ENCODE measurements around the gene COL2A1.

Gene COL2A1

DNA sequence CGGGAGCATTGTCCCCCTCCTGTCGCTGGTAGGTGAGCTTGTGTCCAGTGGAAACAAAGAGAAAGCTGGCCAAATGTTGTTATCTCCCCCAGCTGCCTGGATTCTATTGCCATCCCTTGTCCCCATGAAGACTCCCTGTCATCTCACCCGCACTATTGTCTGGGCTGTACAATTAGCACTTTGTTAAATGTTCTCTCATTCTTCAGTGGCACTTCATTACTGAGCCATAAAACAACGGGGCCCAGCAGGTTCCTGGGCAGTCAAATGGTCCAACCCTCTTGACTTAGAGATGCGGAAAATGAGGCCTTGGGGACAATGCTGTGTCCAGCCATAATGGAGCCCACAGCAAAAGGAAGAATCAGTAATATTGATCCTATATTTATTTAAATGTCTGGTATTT lies 13.2 kb upstream of the COL2A1 start:
- in situ Hi-C loops (cut with HindIII; ENCODE audit: low pct_ligation_motif_present, low pct_unique_long_range_greater_than_20kb, low sequenced_read_pairs): no loop called here
- no peak for DNase-seq

DNA sequence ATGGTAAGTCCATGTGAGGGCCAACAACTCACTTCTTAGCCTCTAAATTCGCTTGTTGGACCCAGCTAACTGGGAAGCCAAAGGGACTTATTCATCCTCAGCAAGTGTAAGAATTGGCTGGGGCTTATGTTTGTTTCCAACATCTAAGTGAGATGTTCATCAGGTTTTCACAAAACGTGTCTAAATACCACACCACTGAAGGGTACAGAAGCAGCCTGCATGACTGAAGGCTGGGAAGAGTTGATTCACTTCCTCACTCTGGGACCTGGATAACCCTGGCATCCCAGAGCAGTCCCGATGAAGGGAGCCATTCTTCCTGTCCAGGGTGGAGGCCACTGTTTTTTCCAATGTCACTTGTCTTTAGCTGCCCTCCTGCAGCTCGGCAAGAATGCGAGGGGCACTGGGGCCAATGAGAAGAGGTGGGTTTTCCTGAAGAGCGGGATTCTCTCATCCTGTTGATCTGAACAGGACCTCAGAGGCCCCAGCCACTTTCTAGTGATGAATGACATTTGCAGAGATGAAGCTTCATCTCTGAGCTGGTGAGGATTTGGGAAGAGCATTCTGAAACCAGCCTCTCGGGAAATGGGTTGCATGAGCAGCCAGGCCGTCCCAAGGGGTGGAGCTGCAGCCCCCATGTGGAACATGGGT lies 12.2 kb upstream of the COL2A1 start:
- in situ Hi-C loops (cut with HindIII; ENCODE audit: low pct_ligation_motif_present, low pct_unique_long_range_greater_than_20kb, low sequenced_read_pairs): no loop called here
- DNase-seq: no peak

DNA sequence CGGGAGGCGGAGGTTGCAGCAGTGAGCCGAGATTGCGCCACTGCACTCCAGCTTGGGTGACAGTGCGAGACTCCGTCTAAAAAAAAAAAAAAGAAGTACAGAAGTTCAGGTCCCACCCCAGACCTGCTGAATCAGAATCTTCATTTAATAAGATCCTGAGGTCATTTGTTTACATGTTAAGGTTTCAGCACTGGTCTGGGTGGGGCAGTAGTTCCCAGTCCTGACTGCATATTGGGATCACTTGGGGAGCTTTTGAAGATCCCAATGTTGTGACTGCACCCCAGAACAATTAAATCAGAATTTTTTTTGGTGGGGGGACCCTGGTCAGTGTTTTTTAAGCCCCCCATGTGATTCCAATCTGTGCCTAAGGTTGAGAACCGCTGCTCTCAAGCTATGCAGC lies 11.7 kb upstream of the COL2A1 start:
- DNase-seq: no peak
- in situ Hi-C loops (cut with HindIII; ENCODE audit: low pct_ligation_motif_present, low pct_unique_long_range_greater_than_20kb, low sequenced_read_pairs): no loop called here

- in situ Hi-C loops (cut with HindIII; ENCODE audit: low pct_ligation_motif_present, low pct_unique_long_range_greater_than_20kb, low sequenced_read_pairs): no loop called here
- DNase-seq: no peak
Observed at GRCh38 chr12:48015129-48015528, 10.9 kb upstream of the COL2A1 start.

DNA sequence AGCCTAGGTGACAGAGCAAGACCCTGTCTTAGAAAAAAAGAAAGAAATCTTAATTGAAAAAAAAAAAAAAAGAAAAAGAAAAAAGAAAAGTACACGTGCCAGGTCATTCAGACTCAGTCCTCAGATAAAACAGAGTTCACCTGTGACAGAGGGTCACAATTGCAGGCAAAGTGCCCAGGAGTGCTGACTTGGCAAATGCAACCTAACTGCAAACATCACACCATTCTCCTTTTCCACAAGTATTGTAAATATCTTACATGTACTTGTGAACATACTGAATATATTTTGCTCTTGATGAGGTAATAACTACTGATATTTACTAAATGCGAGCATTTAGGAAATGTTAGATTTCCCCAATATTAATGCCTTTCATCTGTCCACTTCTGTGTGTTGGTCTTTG lies 9.0 kb upstream of the COL2A1 start:
- in situ Hi-C loops (cut with HindIII; ENCODE audit: low pct_ligation_motif_present, low pct_unique_long_range_greater_than_20kb, low sequenced_read_pairs): no loop called here
- DNase-seq: no peak

- DNase-seq: no peak
- in situ Hi-C loops (cut with HindIII; ENCODE audit: low pct_ligation_motif_present, low pct_unique_long_range_greater_than_20kb, low sequenced_read_pairs): no loop called here
Observed at GRCh38 chr12:48012070-48012469, 7.8 kb upstream of the COL2A1 start.

GRCh38 chr12:48010366-48010970 lies 6.2 kb upstream of the COL2A1 start:
- no peak for DNase-seq
- in situ Hi-C loops (cut with HindIII; ENCODE audit: low pct_ligation_motif_present, low pct_unique_long_range_greater_than_20kb, low sequenced_read_pairs): no loop called here

- in situ Hi-C loops (cut with HindIII; ENCODE audit: low pct_ligation_motif_present, low pct_unique_long_range_greater_than_20kb, low sequenced_read_pairs): no loop called here
- DNase-seq: no peak
Observed at GRCh38 chr12:48009471-48009870, 5.2 kb upstream of the COL2A1 start.

- no peak for DNase-seq
- in situ Hi-C loops (cut with HindIII; ENCODE audit: low pct_ligation_motif_present, low pct_unique_long_range_greater_than_20kb, low sequenced_read_pairs): no loop called here
Observed at GRCh38 chr12:48008950-48009349, 4.7 kb upstream of the COL2A1 start.

- DNase-seq: no peak
- in situ Hi-C loops (cut with HindIII; ENCODE audit: low pct_ligation_motif_present, low pct_unique_long_range_greater_than_20kb, low sequenced_read_pairs): no loop called here
Observed at GRCh38 chr12:48008349-48008748, 4.1 kb upstream of the COL2A1 start.

DNA sequence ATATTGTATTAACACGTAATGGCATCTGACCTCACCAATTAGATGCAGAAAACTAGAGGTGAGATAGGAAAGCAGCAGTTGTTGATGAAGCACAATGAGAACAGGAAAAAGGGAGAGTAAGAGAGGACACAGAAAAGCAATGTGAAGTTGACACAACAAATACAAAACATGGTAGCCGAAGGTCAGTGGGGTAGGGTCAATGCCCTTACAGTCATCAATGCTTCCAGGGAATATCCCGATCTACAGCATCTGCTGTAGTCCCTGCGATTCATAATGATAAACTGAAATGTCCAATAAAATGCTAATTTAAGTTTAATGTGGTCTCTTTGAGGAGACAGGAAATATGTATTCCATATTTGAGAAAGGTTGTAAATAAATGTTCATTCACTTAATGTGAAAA lies 2.9 kb upstream of the COL2A1 start:
- in situ Hi-C loops (cut with HindIII; ENCODE audit: low pct_ligation_motif_present, low pct_unique_long_range_greater_than_20kb, low sequenced_read_pairs): no loop called here
- DNase-seq: no peak

GRCh38 chr12:48005750-48006021 lies 1.4 kb upstream of the COL2A1 start:
- no peak for DNase-seq
- in situ Hi-C loops (cut with HindIII; ENCODE audit: low pct_ligation_motif_present, low pct_unique_long_range_greater_than_20kb, low sequenced_read_pairs): no loop called here

DNA sequence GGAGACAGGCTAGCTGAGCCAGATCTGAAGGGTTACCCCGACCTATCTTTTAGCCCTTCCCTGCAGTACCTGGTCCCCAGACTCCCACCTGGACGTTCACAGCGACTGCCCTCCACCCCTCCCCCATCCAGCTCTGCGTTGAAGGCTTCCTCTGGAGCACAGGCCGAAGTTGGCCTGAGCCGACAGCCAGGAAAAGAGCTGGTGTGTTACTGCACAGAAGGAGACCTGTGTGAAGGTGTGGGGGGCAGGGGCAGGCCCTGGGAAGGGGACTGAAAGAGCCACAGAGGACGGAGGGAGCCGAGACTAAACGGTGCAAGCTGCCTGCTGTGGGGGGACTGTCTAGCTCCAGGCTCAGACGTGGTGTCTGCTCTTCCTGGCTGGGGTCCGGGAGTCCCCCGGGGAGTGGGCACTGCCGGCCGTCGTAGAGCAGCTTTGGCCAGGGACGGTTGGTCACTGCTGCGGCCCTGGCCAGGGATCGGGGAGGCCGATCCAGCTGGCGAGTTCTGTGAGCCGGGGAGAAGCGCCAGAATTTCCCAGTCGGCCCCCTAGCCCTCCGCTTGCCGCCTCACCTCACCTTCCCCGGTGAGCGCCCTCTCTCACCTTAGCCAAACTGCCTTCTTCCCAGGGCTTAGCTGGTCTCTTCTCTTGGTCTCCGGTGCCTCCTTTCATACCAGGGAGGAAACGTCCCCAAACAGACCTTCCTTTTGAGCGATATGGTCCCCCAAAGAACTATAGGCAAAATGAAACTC lies 899 bp upstream of the COL2A1 start:
- DNase-seq: no peak
- in situ Hi-C loops (cut with HindIII; ENCODE audit: low pct_ligation_motif_present, low pct_unique_long_range_greater_than_20kb, low sequenced_read_pairs): no loop called here

GRCh38 chr12:48003226-48004052 lies 837 bp downstream of the COL2A1 start:
- DNase-seq: no peak
- in situ Hi-C loops (cut with HindIII; ENCODE audit: low pct_ligation_motif_present, low pct_unique_long_range_greater_than_20kb, low sequenced_read_pairs): no loop called here

- peak; percentile 43 for DNase-seq
- in situ Hi-C loops (cut with HindIII; ENCODE audit: low pct_ligation_motif_present, low pct_unique_long_range_greater_than_20kb, low sequenced_read_pairs): no loop called here
Observed at GRCh38 chr12:48002773-48003218, 1.5 kb downstream of the COL2A1 start.

DNA sequence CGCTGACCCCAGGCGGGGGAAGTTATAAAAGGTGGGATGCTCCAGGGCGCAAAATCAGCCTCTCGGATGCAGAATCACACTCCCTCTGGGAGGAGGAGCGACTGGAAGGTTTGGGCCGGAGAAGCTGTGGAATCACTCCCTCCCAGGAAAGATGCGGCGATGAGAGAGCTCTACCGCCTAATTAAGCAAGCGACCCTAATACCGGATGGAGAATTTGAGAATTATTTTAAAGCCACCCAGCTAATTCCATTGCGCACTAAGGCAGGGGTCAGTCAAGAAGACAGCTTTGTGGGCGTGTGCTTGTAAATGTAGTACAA lies 1.9 kb downstream of the COL2A1 start:
- in situ Hi-C loops (cut with HindIII; ENCODE audit: low pct_ligation_motif_present, low pct_unique_long_range_greater_than_20kb, low sequenced_read_pairs): no loop called here
- no peak for DNase-seq

DNA sequence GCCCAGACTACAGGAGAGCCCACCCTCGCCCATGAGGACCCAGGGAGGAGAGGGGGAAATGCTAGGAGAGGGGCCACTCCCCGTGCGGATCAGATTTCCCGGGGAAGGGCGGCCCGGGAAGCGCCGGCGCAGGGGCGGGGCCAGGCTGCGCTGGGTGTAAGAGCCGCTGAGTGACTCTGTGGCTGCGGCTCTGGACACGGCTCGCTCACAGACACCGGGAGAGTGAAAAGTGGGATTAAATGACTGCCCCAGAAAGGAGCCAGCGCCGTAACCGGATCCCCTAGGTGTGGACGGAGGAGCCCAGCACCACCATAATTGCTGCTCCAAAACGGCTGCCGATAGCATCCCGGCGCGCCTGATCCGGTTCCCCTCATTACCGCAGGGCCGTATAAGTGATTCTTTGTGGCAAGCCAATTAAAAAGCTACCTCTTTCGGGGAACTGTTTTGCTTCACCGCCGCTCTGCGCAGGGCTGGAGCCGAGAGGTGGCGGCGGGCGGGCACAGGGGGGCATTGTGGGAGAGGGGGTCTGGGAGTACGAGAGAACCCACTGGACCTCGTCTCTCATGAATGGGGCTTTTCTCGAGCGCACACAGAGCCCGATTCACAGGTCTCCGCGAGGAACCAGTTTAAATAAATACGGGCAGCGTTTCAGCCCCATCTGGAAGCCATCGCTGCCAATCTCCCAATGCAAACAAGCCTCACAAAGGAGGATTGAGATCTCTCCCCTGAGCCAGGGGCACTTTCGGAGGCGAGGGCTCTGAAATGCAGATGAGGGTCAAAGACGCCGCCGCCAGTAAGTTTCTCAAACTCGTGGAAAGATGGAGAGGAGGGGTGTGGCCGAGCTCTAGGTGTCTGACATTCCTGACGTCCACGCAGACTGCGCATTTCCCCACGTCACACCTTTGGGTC lies 2.5 kb downstream of the COL2A1 start:
- peak; percentile 50 for DNase-seq
- in situ Hi-C loops (cut with HindIII; ENCODE audit: low pct_ligation_motif_present, low pct_unique_long_range_greater_than_20kb, low sequenced_read_pairs): no loop called here

DNA sequence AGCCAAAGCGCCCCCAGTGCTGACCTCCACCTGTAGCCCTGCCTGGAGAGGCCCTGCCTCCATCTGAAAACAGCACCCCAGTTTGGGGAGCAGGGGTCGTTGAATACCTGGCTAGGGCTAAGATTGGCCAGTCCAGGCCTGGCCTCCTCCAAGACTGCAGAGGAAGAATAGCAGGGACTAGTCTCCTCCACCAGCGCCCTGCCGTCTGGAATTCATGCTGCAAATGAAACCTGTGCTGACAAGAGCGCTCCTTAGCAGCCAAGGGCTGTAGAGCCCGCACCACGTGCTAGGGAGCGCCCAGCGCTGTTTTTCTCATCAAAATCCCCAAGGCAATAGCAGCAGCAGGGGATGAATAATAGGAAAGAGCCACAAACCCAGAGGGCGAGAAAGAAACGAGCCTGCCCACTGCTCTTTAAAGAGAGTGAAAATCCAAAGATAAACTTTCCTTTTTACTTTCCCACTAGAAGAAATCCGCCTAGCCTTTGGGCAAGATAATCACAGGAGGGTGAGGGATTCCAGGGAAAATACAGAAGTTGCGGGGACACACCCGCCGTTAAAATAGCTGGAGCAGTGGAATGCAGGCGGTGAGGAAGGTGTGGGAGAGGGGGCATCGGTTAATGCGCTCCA lies 3.3 kb downstream of the COL2A1 start:
- peak; percentile 70 for DNase-seq
- in situ Hi-C loops (cut with HindIII; ENCODE audit: low pct_ligation_motif_present, low pct_unique_long_range_greater_than_20kb, low sequenced_read_pairs): no loop called here

Measured in ACHN (cell line).